ENCODE results near the gene MYO1E. TPM values are rescaled to one million over a fixed set of nuclear protein-coding genes. Genes with fewer than 3 reads are reported as not detected.

The MYO1E gene
- polyA plus RNA-seq, 6 donors from 2014 or later, result 32.4 to 80.0 (median 45.3) TPM

DNA sequence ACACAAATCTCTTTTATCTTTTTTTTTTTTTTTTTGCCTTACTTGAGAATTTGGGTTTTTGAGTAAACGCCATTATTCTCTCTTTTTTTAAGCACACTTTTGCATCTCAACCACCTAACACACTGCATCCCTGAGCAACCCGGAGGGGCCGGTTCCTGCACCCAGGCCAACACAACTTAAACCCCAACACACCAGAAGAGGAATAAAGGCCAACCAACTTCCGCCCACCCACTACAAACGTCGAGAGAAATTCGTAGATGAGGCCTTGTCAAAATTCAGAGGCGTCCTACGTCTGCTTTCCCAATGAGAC lies 268.1 kb downstream of the MYO1E start:
- H3K4me1 Mint-ChIP-seq, result peaks cover 9 to 18% (median 16%) of the 10 kb centered on the region in 3 donors
- no peaks in the 10 kb centered on the region for H3K36me3 Mint-ChIP-seq
- H3K27me3 Mint-ChIP-seq, result no peaks in the 10 kb centered on the region
- ATAC-seq (ENCODE audit: low read depth in 2 of 2), result no peak
- H3K4me3 Mint-ChIP-seq, result peak overlapping the region; percentile 85 to 99 (median 95)
- peak overlapping the region; percentile 94 to 100 (median 98) for H3K27ac Mint-ChIP-seq
- no peaks in the 10 kb centered on the region for H3K9me3 Mint-ChIP-seq
- no peak for DNase-seq

DNA sequence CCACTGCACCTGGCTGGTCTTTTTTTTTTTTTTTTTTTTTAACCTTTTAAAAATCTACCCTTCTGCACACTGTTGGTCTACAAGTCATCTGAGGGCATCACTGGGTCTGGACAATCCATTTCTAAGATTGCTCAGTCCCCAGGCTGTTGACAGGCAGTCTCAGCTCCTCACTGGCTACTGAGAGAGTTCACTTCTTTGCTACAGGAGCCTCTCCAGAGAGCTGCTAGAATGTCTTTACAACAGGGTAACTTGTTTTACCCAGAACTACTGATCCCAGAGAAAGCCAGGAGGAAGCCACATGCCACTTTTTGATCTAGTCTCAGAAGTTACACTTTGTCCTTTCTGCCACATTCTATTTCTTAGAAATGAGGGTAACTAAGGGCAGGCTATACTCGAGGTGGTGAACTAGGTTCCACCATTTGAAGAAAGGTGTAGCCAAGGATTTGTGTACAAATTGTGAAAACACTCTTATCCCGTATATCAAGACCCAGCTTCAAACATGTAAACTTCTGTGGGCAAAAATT lies 273.4 kb downstream of the MYO1E start:
- Mint-ChIP-seq H3K9me3 (no peaks in the 10 kb centered on the region), H3K27me3 (no peaks in the 10 kb centered on the region), H3K36me3 (peaks cover 7 to 11% of the 10 kb centered on the region in 2 donors), H3K4me1 (peaks cover 2 to 7% (median 2%) of the 10 kb centered on the region in 3 donors), H3K4me3 (no peak overlapping the region), H3K27ac (peak overlapping the region in 2 of 6 donors; percentile 37 to 73)
- ATAC-seq (ENCODE audit: low read depth in 2 of 2) (no peak), DNase-seq (no peak)

DNA sequence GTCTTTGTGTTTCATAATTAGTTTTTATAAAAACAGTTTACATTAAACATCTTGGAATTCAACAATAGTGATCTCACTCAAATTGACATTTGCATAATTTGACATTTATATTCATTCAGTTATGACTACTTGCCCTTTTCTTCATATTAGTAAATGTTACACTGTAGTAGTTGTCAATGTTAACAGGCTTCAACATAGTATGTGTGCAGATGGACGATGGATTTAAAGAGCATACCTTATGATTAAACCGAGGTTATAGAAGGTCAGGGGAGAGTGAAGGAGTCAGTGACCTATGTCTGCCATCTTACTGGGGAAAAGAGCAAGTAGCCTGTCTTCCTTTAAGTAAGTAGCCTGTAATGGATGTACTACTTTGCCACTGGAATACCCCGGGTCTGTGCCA lies 276.2 kb downstream of the MYO1E start:
- Mint-ChIP-seq H3K36me3 (peaks cover 15 to 27% of the 10 kb centered on the region in 2 donors), H3K27me3 (no peaks in the 10 kb centered on the region), H3K9me3 (no peaks in the 10 kb centered on the region), H3K27ac (peak overlapping the region in 1 of 6 donors; percentile 82), H3K4me3 (no peak overlapping the region), H3K4me1 (no peaks in the 10 kb centered on the region)
- ATAC-seq (ENCODE audit: low read depth in 2 of 2) (no peak), DNase-seq (no peak)

DNA sequence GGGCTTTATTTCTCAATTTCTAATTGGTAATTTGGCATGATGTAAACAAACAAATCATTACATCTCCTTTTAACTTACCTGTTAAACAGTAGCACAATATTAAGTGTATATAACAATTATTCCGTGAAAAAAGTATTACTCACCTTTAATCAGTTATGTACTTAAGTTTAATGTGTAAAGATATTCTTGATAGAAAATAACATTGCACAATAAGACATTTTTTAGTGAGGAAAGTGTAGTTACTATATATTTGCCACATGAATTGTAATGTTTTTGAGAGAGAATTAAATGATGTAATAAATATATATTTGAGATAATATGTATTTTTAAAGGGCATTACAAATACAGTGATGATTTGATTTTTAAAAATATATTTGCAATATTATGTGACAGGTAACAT lies 278.6 kb downstream of the MYO1E start:
- H3K4me3 Mint-ChIP-seq, result no peak overlapping the region
- H3K4me1 Mint-ChIP-seq, result no peaks in the 10 kb centered on the region
- no peaks in the 10 kb centered on the region for H3K27me3 Mint-ChIP-seq

DNA sequence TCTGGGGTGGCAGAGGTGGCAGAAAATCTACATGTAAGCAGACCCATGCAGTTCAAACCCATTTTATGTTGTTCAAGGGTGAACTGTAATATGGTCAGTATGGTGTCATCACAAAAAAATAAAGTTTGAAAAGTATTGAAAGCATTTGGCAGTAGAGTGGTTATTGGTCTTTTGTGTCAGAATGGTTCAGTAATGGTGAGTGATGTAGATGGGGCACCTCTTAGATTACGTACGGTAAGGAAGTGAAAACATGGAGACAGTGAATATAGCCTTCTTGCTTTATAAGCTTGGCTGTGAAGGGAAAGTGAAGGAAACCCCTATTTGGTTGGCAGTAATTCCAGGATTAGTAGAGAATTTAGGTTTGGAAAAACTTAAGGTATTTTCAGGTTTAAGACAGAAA lies 284.9 kb downstream of the MYO1E start:
- DNase-seq, result no peak
- peaks cover 8 to 24% of the 10 kb centered on the region in 2 donors for H3K36me3 Mint-ChIP-seq
- no peaks in the 10 kb centered on the region for H3K4me1 Mint-ChIP-seq
- H3K27me3 Mint-ChIP-seq, result no peaks in the 10 kb centered on the region
- H3K9me3 Mint-ChIP-seq, result no peaks in the 10 kb centered on the region
- peak overlapping the region in 2 of 6 donors; percentile 15 to 70 for H3K27ac Mint-ChIP-seq
- no peak for ATAC-seq (ENCODE audit: low read depth in 2 of 2)
- no peak overlapping the region for H3K4me3 Mint-ChIP-seq

More for the DNA sequence above, 278.6 kb downstream of the MYO1E start:
- Mint-ChIP-seq H3K9me3 (no peaks in the 10 kb centered on the region), H3K36me3 (peaks cover 15 to 39% of the 10 kb centered on the region in 2 donors), H3K27ac (no peak overlapping the region)
- no peak for DNase-seq
- ATAC-seq (ENCODE audit: low read depth in 2 of 2), result no peak

Other genes starting within 250 kb of the MYO1E start
- under 1 TPM in 5 of 6 donors, not detected in 1; 0.14 to 0.54 (median 0.33) TPM for gene LDHAL6B, start 166.0 kb downstream of the MYO1E start, polyA plus RNA-seq (ENCODE audit: low read depth in 6 of 6)
- 10 to 100 TPM in 4 of 6 donors, 1 to 10 TPM in 2; 8.1 to 23.1 (median 12.0) TPM for gene FAM81A, start 65.3 kb upstream of the MYO1E start, polyA plus RNA-seq (ENCODE audit: low read depth in 6 of 6)
- gene GCNT3, start 238.9 kb upstream of the MYO1E start, polyA plus RNA-seq (ENCODE audit: low read depth in 6 of 6), result not detected

Data from naive B cell (primary cell).